Measurements from ENCODE around the gene NEK6. TPM values are rescaled to one million over a fixed set of nuclear protein-coding genes. Genes with fewer than 3 reads are reported as not detected.

NEK6 gene
- total and polyA plus RNA-seq, 4 donors, result 19.0 to 86.2 (median 53.1) TPM

DNA sequence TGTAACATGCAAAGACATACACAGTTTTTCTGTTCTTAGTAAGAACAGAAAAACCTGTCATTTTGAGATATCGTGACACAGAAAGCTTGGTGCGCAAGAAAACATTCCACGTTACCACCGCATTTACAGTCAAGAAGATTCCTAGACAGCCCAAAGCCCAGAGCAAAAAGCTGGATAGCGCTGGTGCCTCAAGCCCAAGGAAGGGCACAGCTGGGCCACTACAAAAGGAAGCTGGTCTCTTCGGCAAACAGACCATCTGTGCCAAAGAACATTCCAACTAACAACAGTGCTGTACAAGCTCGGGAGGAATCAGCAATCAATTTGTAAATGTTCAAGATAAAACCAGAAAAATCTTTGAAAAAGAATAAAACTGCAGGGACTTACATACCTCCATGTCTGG is 126.5 kb downstream of the NEK6 start:
- DNase-seq (no peak), ATAC-seq (ENCODE audit: insufficient read depth, low FRiP score) (no peak)
- Histone ChIP-seq H3K27ac (ENCODE audit: low read depth in 1 of 2, low read length in 1 of 2) (no peak overlapping the region), H3K27me3 (ENCODE audit: control insufficient read depth in 3 of 3, insufficient read depth in 3 of 3, low read length in 2 of 3) (no peaks in the 10 kb centered on the region), H3K9me3 (ENCODE audit: control insufficient read depth in 4 of 4, insufficient read depth in 3 of 4, low read length in 3 of 4) (no peaks in the 10 kb centered on the region), H3K36me3 (ENCODE audit: control insufficient read depth in 4 of 4, insufficient read depth in 4 of 4, low read length in 4 of 4) (peaks cover 4 to 13% (median 8%) of the 10 kb centered on the region in 4 donors), H3K4me1 (ENCODE audit: control insufficient read depth in 5 of 5, insufficient read depth in 5 of 5, low read length in 5 of 5) (peaks cover 0 to 16% (median 0%) of the 10 kb centered on the region in 5 donors), H3K9ac (ENCODE audit: insufficient read depth in 1 of 2, low read length in 2 of 2) (no peak overlapping the region), H3K4me3 (no peak overlapping the region)
- 86 to 88% methylated on average over 7 of the region's 7 CpGs for WGBS, 2 donors
- TF ChIP-seq, protein P1, sequence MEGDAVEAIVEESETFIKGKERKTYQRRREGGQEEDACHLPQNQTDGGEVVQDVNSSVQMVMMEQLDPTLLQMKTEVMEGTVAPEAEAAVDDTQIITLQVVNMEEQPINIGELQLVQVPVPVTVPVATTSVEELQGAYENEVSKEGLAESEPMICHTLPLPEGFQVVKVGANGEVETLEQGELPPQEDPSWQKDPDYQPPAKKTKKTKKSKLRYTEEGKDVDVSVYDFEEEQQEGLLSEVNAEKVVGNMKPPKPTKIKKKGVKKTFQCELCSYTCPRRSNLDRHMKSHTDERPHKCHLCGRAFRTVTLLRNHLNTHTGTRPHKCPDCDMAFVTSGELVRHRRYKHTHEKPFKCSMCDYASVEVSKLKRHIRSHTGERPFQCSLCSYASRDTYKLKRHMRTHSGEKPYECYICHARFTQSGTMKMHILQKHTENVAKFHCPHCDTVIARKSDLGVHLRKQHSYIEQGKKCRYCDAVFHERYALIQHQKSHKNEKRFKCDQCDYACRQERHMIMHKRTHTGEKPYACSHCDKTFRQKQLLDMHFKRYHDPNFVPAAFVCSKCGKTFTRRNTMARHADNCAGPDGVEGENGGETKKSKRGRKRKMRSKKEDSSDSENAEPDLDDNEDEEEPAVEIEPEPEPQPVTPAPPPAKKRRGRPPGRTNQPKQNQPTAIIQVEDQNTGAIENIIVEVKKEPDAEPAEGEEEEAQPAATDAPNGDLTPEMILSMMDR (IDR thresholded peaks at IDR 0.05; ENCODE audit: control extremely low read depth, extremely low read depth), result no peak

DNA sequence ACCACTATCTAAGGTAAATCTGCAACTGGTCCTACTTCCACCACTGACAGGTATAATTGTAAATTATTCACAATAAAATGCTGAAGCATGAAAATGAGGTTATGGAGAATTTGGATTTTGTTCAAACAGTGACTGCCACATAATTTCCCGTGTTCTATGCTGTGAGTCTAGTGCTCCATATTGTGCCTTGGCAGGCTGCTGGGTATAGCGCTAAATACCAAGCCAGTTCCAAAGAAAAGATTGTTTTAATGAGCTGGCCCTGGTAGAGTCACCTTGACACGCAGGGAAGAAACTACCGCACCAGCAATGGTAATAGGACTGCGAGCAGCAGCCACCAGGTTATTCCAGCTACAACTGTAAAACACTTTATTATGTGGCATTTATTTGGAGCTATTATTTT is 127.1 kb downstream of the NEK6 start:
- no peak for ATAC-seq (ENCODE audit: insufficient read depth, low FRiP score)
- TF ChIP-seq, protein P1 (IDR thresholded peaks at IDR 0.05; ENCODE audit: control extremely low read depth, extremely low read depth), result no peak
- H3K4me3 ChIP-seq, result no peak overlapping the region
- H3K9ac ChIP-seq (ENCODE audit: insufficient read depth in 1 of 2, low read length in 2 of 2), result no peak overlapping the region
- H3K36me3 ChIP-seq (ENCODE audit: control insufficient read depth in 4 of 4, insufficient read depth in 4 of 4, low read length in 4 of 4), result peaks cover 4 to 13% (median 7%) of the 10 kb centered on the region in 4 donors
- H3K9me3 ChIP-seq (ENCODE audit: control insufficient read depth in 4 of 4, insufficient read depth in 3 of 4, low read length in 3 of 4), result no peaks in the 10 kb centered on the region
- H3K27me3 ChIP-seq (ENCODE audit: control insufficient read depth in 3 of 3, insufficient read depth in 3 of 3, low read length in 2 of 3), result no peaks in the 10 kb centered on the region
- no peak overlapping the region for H3K27ac ChIP-seq (ENCODE audit: low read depth in 1 of 2, low read length in 1 of 2)
- DNase-seq, result no peak
- H3K4me1 ChIP-seq (ENCODE audit: control insufficient read depth in 5 of 5, insufficient read depth in 5 of 5, low read length in 5 of 5), result peaks cover 0 to 20% (median 0%) of the 10 kb centered on the region in 5 donors
- WGBS, 2 donors, result 86 to 91% methylated on average over 5 of the region's 5 CpGs

DNA sequence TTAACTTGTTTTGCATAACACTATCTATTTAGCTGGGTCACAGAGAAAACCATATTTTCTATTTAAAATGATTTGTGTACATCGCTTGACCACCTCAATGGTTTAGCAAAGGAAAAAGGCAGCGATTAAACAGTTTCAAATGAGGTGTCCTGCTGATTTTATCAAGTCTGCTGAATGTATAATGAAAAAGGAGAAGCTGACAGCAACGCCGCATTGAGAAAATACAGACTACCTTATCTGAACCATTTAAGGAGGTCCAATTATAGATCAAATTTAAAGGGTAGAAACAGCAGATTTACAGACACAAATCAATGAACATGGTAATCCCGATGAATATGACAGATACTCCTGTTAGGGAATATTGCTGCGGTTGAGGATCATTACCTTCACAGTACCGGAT is 127.9 kb downstream of the NEK6 start:
- Histone ChIP-seq H3K9ac (ENCODE audit: insufficient read depth in 1 of 2, low read length in 2 of 2) (no peak overlapping the region), H3K9me3 (ENCODE audit: control insufficient read depth in 4 of 4, insufficient read depth in 3 of 4, low read length in 3 of 4) (no peaks in the 10 kb centered on the region), H3K4me1 (ENCODE audit: control insufficient read depth in 5 of 5, insufficient read depth in 5 of 5, low read length in 5 of 5) (peaks cover 0 to 20% (median 1%) of the 10 kb centered on the region in 5 donors), H3K36me3 (ENCODE audit: control insufficient read depth in 4 of 4, insufficient read depth in 4 of 4, low read length in 4 of 4) (peaks cover 3 to 13% (median 5%) of the 10 kb centered on the region in 4 donors), H3K27me3 (ENCODE audit: control insufficient read depth in 3 of 3, insufficient read depth in 3 of 3, low read length in 2 of 3) (no peaks in the 10 kb centered on the region), H3K4me3 (no peak overlapping the region), H3K27ac (ENCODE audit: low read depth in 1 of 2, low read length in 1 of 2) (no peak overlapping the region)
- DNase-seq (no peak), ATAC-seq (ENCODE audit: insufficient read depth, low FRiP score) (no peak)
- TF ChIP-seq, protein P1 (IDR thresholded peaks at IDR 0.05; ENCODE audit: control extremely low read depth, extremely low read depth), result no peak
- WGBS, 2 donors, result 50 to 79% methylated on average over 7 of the region's 7 CpGs

DNA sequence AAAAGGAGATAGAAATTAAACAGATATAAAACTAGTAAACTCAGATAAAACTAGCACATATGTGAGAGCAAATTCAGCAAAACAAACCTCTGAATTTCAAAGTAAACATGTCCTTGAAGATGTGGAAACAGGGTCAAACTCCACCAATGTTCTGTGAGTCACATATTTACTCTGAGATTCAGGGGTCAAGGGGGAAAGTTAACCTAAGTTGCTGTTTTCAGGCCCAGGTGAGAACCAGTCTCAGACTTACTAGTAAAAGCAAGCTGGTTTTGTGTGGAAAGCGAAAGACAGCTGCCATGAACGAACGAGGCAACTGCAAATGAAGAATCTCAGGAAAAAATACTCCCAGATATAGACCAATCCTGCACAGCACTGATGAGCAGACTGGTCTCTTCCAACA is 128.5 kb downstream of the NEK6 start:
- no peak overlapping the region for H3K9ac ChIP-seq (ENCODE audit: insufficient read depth in 1 of 2, low read length in 2 of 2)

More for the DNA sequence above, 128.5 kb downstream of the NEK6 start:
- ATAC-seq (ENCODE audit: insufficient read depth, low FRiP score) (no peak), DNase-seq (no peak)
- H3K27ac ChIP-seq (ENCODE audit: low read depth in 1 of 2, low read length in 1 of 2), result no peak overlapping the region
- TF ChIP-seq, protein P1 (IDR thresholded peaks at IDR 0.05; ENCODE audit: control extremely low read depth, extremely low read depth), result no peak
- peaks cover 3 to 11% (median 4%) of the 10 kb centered on the region in 4 donors for H3K36me3 ChIP-seq (ENCODE audit: control insufficient read depth in 4 of 4, insufficient read depth in 4 of 4, low read length in 4 of 4)
- no peaks in the 10 kb centered on the region for H3K27me3 ChIP-seq (ENCODE audit: control insufficient read depth in 3 of 3, insufficient read depth in 3 of 3, low read length in 2 of 3)
- H3K4me3 ChIP-seq, result no peak overlapping the region
- no peaks in the 10 kb centered on the region for H3K9me3 ChIP-seq (ENCODE audit: control insufficient read depth in 4 of 4, insufficient read depth in 3 of 4, low read length in 3 of 4)
- 64 to 89% methylated on average over 3 of the region's 3 CpGs for WGBS, 2 donors
- peaks cover 6 to 24% (median 7%) of the 10 kb centered on the region in 5 donors for H3K4me1 ChIP-seq (ENCODE audit: control insufficient read depth in 5 of 5, insufficient read depth in 5 of 5, low read length in 5 of 5)
